HUES48 (cell line): Measurements from ENCODE around the gene NUDT17.

Source experiments
- H3K27ac ChIP-seq: one replicate; pipeline ENCODE4 v1.7.0; 2013; ENCODE audit warnings: low read depth, low read length, inconsistent platforms
- H3K27me3 ChIP-seq: 2 replicates; pipeline ENCODE4 v1.6.1; 2013; ENCODE audit warnings: mild to moderate bottlenecking, low read length; ENCODE audit not compliant: control insufficient read depth, insufficient read depth
- H3K36me3 ChIP-seq: 2 replicates; pipeline ENCODE4 v1.6.1; 2013; ENCODE audit warnings: low read length; ENCODE audit not compliant: control insufficient read depth, insufficient read depth
- H3K4me1 ChIP-seq: 2 replicates; pipeline ENCODE4 v1.6.1; 2013; ENCODE audit warnings: mild to moderate bottlenecking, low read length; ENCODE audit not compliant: control insufficient read depth, insufficient read depth
- H3K4me3 ChIP-seq: 2 replicates; pipeline ENCODE4 v1.5.1; 2013; ENCODE audit warnings: mild to moderate bottlenecking, low read depth, low read length
- H3K9ac ChIP-seq: 2 replicates; pipeline ENCODE4 v1.6.1; 2013; ENCODE audit warnings: mild to moderate bottlenecking, low read depth, low read length, moderate library complexity
- H3K9me3 ChIP-seq: 2 replicates; pipeline ENCODE4 v1.6.1; 2013; ENCODE audit warnings: low read length; ENCODE audit not compliant: control insufficient read depth, insufficient read depth

Gene NUDT17

GRCh38 chr1:145847827-145848226 is 2.4 kb downstream of the NUDT17 start:
- 0 out of 2 replicates have a peak, but pooled peaks cover 4% of the 10 kb centered on the region for H3K27me3 ChIP-seq
- no peak overlapping the region for H3K27ac ChIP-seq
- no peaks in the 10 kb centered on the region for H3K9me3 ChIP-seq
- H3K36me3 ChIP-seq = peaks cover 58% of the 10 kb centered on the region
- H3K9ac ChIP-seq = no peak overlapping the region
- peaks cover 5% of the 10 kb centered on the region; the same call in 1 of the 2 replicates for H3K4me1 ChIP-seq
- no peak overlapping the region for H3K4me3 ChIP-seq

- Histone ChIP-seq H3K36me3 (peaks cover 67% of the 10 kb centered on the region), H3K4me3 (no peak overlapping the region), H3K9me3 (no peaks in the 10 kb centered on the region), H3K27me3 (0 out of 2 replicates have a peak, but pooled peaks cover 4% of the 10 kb centered on the region), H3K9ac (no peak overlapping the region), H3K4me1 (peaks cover 5% of the 10 kb centered on the region; the same call in 1 of the 2 replicates), H3K27ac (no peak overlapping the region)
Observed at GRCh38 chr1:145849356-145850160, 4.1 kb downstream of the NUDT17 start.

- Histone ChIP-seq H3K4me3 (no peak overlapping the region), H3K36me3 (peaks cover 59% of the 10 kb centered on the region), H3K9me3 (no peaks in the 10 kb centered on the region), H3K4me1 (peaks cover 3% of the 10 kb centered on the region; the same call in 1 of the 2 replicates), H3K27ac (no peak overlapping the region), H3K9ac (no peak overlapping the region), H3K27me3 (no peaks in the 10 kb centered on the region)
Observed at GRCh38 chr1:145855426-145855948, 10.1 kb downstream of the NUDT17 start.

GRCh38 chr1:145857170-145857569 is 11.7 kb downstream of the NUDT17 start:
- Histone ChIP-seq H3K27me3 (no peaks in the 10 kb centered on the region), H3K4me1 (peaks cover 3% of the 10 kb centered on the region; the same call in 1 of the 2 replicates), H3K36me3 (peaks cover 46% of the 10 kb centered on the region), H3K4me3 (no peak overlapping the region), H3K9me3 (no peaks in the 10 kb centered on the region), H3K27ac (no peak overlapping the region), H3K9ac (no peak overlapping the region)

- Histone ChIP-seq H3K4me3 (peak overlapping the region; percentile 93), H3K36me3 (peaks cover 35% of the 10 kb centered on the region), H3K9me3 (no peaks in the 10 kb centered on the region), H3K27me3 (no peaks in the 10 kb centered on the region), H3K9ac (peak overlapping the region; percentile 72; the same call in 1 of the 2 replicates), H3K4me1 (peaks cover 3% of the 10 kb centered on the region; the same call in 1 of the 2 replicates), H3K27ac (peak overlapping the region; percentile 85)
Observed at GRCh38 chr1:145858238-145858900, 12.9 kb downstream of the NUDT17 start.

GRCh38 chr1:145858901-145859490 is 13.6 kb downstream of the NUDT17 start, which contains the start of gene PIAS3:
PIAS3 (minus strand) TSS chr1:145859081; CDS start chr1:145858990, 91 bp downstream.
- H3K27ac ChIP-seq = peak within 1 kb of the TSS; percentile 85
- H3K4me3 ChIP-seq = peak within 1 kb of the TSS; percentile 93
- peak within 1 kb of the TSS; percentile 72 for H3K9ac ChIP-seq
- no peaks in the 10 kb centered on the region for H3K9me3 ChIP-seq
- no peaks in the 10 kb centered on the region for H3K27me3 ChIP-seq
- peaks cover 28% of the 10 kb centered on the region for H3K36me3 ChIP-seq
- peaks cover 3% of the 10 kb centered on the region; the same call in 1 of the 2 replicates for H3K4me1 ChIP-seq

GRCh38 chr1:145859491-145860023 is 14.1 kb downstream of the NUDT17 start:
- no peaks in the 10 kb centered on the region for H3K27me3 ChIP-seq
- H3K9ac ChIP-seq = peak overlapping the region; percentile 60
- H3K4me3 ChIP-seq = peak overlapping the region; percentile 93
- peak overlapping the region; percentile 57 for H3K27ac ChIP-seq
- H3K36me3 ChIP-seq = peaks cover 23% of the 10 kb centered on the region
- H3K4me1 ChIP-seq = peaks cover 3% of the 10 kb centered on the region; the same call in 1 of the 2 replicates
- H3K9me3 ChIP-seq = no peaks in the 10 kb centered on the region

- H3K9ac ChIP-seq = no peak overlapping the region
- H3K27me3 ChIP-seq = no peaks in the 10 kb centered on the region
- H3K9me3 ChIP-seq = no peaks in the 10 kb centered on the region
- H3K27ac ChIP-seq = no peak overlapping the region
- H3K36me3 ChIP-seq = no peaks in the 10 kb centered on the region
- no peak overlapping the region for H3K4me3 ChIP-seq
- H3K4me1 ChIP-seq = peaks cover 3% of the 10 kb centered on the region; the same call in 1 of the 2 replicates
Observed at GRCh38 chr1:145863282-145864018, 18.0 kb downstream of the NUDT17 start.

- Histone ChIP-seq H3K36me3 (no peaks in the 10 kb centered on the region), H3K27me3 (peaks cover 19% of the 10 kb centered on the region), H3K4me3 (no peak overlapping the region), H3K9me3 (no peaks in the 10 kb centered on the region), H3K4me1 (peaks cover 13% of the 10 kb centered on the region), H3K9ac (no peak overlapping the region), H3K27ac (no peak overlapping the region)
Observed at GRCh38 chr1:145868232-145868631, 22.8 kb downstream of the NUDT17 start.
